ENCODE measurements around the gene ARPC1B. TPM values are rescaled to one million over a fixed set of nuclear protein-coding genes. Genes with fewer than 3 reads are reported as not detected.
A peak's percentile ranks its signal among the peaks of the same experiment; 100 is the strongest.
"Not testable (repeated sequence)": the region's sequence is repeated elsewhere in the genome, so short reads cannot be mapped to it uniquely, and the experiment has no call there.

The ARPC1B gene
- total RNA-seq, 2 donors from 2014 or later, result 143 to 170 TPM

DNA sequence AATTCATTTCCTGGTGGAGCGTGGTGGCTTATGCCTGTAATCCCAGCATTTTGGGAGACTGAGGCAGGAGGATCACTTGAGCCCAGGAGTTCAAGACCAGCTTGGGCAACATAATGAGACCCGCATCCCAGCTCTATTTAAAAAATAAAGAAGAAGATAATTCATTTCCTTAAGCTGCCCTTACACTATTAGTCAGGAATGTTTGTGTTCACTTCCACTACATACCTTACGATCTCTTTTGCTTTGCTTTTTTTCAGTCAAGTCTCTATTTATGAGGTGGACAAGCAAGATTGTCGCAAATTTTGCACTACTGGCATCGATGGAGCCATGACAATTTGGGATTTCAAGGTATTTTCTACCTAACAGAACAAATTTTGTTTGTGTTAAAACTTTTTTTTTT is 11.2 kb upstream of the ARPC1B start:
- ATAC-seq (no peak), DNase-seq (no peak)
- intact Hi-C loops (cut with DNase I, micrococcal nuclease), result loop anchor here in 1 of 2 donors (10.0 kb wide), 1 partner anchor 52 kb away; no protein-coding TSS in a partner anchor

GRCh38 chr7:99365318-99366141 is 9.0 kb upstream of the ARPC1B start:
- intact Hi-C loops (cut with DNase I, micrococcal nuclease), result loop anchor here in 1 of 2 donors (10.0 kb wide), 1 partner anchor 49 kb away; no protein-coding TSS in a partner anchor
- DNase-seq (peak; percentile 83 to 84), ATAC-seq (peak; percentile 95)

DNA sequence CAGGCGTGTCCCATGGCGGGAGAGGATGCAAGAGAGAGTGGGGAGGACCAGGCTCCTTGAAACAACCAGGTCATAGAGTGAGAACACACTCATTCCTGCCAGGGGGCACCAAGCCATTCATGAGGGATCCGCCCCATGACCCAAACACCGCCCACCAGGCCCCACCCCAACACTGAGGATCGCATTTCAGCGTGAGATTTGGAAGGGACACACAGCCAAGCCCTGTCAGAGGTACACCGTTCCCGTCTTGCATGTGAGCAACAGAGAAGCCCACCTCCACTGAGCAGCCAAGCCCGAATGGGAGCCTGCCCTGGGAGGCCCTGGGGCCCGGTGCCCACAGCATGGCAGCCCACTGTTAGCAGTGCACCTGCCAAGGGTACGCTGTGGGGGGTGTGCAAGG is 7.9 kb upstream of the ARPC1B start:
- DNase-seq, result no peak
- intact Hi-C loops (cut with DNase I, micrococcal nuclease), result loop anchor here in 1 of 2 donors (10.0 kb wide), 1 partner anchor 48 kb away; no protein-coding TSS in a partner anchor
- ATAC-seq, result no peak

DNA sequence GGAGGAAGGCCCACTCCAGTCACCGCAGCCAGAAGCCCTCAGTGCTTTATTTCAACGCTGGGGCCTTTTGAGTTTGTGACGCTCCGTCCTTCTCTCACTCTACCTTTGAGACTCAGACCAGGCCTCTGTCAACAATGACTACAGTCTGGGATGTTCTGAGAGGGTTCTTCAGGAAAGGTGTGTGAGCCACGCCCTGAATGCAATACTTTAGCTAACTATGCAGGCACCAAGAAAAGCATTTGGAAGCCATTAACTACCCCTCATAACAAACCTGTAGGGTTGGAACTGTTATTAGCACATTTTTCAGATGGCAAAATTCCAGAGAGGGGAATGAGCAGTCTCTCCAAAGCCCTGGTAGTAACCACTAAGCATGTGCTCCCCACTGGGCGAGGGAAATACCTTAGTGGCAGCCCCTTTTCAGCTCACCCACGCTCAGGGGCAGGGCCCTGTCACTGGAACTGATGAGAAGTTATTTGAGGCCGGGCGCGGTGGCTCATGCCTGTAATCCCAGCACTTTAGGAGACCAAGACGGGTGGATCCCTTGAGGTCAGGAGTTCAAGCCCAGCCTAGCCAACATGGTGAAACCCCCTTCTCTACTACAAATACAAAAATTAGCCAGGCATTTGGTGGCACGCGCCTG is 5.7 kb upstream of the ARPC1B start:
- ATAC-seq (no peak), DNase-seq (no peak)
- intact Hi-C loops (cut with DNase I, micrococcal nuclease), result loop anchor here in 1 of 2 donors (10.0 kb wide), 1 partner anchor 46 kb away; no protein-coding TSS in a partner anchor

GRCh38 chr7:99369767-99370391 is 4.7 kb upstream of the ARPC1B start:
- no peak for DNase-seq
- intact Hi-C loops (cut with DNase I, micrococcal nuclease), result loop anchor here in 1 of 2 donors (10.0 kb wide), 1 partner anchor 45 kb away; no protein-coding TSS in a partner anchor
- ATAC-seq, result no peak

- no peak for DNase-seq
- intact Hi-C loops (cut with DNase I, micrococcal nuclease), result no loop called here
Observed at GRCh38 chr7:99371376-99371920, 3.1 kb upstream of the ARPC1B start.

DNA sequence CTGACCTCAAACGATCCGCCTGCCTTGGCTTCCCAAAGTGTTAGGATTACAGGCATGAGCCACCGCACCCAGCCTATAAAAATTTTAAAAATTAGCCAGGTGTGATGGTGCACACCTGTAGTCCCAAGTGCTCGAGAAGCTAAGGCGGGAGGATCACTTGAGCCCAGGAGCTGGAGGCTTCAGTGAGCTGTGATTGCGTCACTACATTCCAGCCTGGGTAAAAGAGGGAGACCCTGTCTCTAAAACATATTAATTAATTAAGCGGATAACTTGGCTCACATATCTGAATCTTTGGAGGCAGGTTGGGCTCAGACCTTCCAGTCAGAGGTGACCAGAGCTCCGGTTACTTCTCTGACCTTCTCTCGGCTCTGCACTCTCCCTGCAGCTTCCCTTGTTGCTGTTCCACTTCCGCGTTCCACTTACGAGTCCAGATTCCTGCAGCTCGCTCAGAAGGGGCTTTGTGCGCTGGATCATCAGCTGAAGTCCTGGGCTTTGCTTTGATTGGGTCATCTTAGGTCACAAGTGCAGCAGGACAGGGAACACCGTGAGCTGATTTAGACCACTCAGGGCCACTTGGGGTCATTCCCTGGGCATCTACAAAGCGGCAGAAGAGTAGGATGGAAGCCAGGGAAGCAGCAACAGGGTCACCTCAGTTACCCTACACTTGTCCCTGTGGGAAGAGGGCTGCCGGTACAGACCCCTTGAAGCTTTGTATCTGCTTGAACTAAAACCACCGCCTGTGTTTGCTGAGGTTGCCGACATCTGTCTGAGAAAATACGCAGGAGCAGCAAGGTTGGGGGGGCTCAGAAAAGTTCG is 2.0 kb upstream of the ARPC1B start:
- DNase-seq (peak; percentile 42 to 59), ATAC-seq (no peak)
- intact Hi-C loops (cut with DNase I, micrococcal nuclease), result no loop called here

More at GRCh38 chr7:99371376-99371920, 3.1 kb upstream of the ARPC1B start:
- no peak for ATAC-seq

GRCh38 chr7:99373091-99374066 is 1.2 kb upstream of the ARPC1B start:
- ATAC-seq (no peak), DNase-seq (no peak)

DNA sequence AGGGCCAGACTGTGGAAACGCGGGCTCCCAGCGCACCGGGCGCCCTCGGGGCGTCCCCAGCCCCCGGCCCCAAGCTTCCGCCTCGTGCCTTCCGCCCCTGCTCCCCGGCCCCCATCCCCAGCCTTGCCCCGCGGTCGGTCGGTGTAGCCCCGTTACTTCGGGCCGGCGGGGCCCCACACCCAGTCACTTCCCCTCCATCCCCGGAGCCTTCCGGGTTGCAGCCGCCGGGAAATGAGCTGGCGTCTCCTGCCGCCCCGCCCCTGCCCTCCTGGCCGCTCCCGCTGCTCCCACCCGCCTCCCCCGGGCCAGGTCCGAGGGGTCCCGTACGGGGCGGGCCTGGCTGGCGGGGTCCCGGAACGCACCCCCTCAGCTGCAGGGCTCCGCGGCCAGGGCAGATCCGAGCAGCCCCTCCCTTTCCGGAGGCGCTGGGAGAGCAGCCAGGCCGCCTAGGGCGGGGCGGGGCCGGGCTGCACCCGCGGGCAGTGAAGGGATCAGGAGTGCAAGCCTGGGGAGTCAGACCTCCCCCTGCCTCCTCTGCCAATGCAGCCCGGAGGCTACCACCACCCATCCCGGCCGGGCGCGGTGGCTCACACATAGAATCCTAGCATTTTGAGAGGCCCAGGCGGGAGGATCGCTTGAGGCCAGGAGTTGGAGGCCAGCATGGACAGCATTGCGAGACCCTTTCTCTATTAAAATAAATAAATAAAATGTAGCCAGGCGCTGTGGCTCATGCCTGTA is 709 bp downstream of the ARPC1B start:
- ATAC-seq (peak; percentile 78), DNase-seq (peak; percentile 85 to 86)
- intact Hi-C loops (cut with DNase I, micrococcal nuclease), result no loop called here

More at GRCh38 chr7:99373091-99374066, 1.2 kb upstream of the ARPC1B start:
- intact Hi-C loops (cut with DNase I, micrococcal nuclease), result no loop called here

GRCh38 chr7:99379043-99379577 is 4.6 kb downstream of the ARPC1B start:
- intact Hi-C loops (cut with DNase I, micrococcal nuclease), result no loop called here
- ATAC-seq, result no peak
- DNase-seq, result peak in 1 of 2 donors; percentile 64

GRCh38 chr7:99379693-99380031 is 5.1 kb downstream of the ARPC1B start:
- ATAC-seq; DNase-seq; intact Hi-C loops (cut with DNase I, micrococcal nuclease): not testable (repeated sequence)

- DNase-seq, result peak in 1 of 2 donors; percentile 56
- no peak for ATAC-seq
- intact Hi-C loops (cut with DNase I, micrococcal nuclease), result no loop called here
Observed at GRCh38 chr7:99380032-99380822, 5.7 kb downstream of the ARPC1B start.

DNA sequence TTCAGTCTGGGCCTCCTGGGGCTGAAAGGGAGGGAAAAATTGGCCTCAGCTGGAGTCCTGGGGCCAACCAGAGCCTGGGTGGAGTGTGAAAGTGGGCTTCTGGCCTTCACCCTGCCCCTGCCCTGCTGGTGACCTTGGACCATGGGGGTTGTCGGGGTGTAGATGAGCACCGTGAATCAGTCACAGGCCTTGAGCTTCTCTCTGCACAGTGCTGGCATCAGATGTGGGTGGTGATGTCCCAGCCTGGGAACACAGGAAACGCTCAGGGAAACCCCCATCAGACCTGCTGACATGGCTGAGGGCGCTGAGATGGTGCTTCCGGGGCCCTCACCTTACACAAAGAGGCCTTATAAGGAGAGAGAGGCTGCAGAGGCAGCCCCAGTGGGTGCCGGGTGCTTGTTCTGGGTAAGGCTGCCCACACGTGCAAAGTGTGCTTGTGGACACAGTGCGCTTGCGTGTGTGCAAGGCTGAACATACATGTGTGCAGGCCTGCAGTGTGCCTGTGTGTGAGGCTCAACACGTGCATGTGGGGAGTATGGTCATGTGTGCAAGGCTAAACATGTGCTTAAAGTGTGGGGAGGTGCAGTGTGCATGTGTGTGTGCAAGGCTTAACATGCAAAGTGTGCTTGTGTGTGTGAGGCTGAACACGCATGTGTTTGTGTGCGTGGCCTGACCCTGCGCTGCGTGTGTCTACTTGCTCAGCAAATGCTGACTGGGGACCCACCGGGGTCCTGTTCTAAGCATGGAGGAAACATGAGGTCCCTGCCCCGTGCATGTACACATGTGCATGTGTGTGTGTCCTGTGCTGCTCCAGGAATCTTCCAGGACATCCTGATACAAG is 6.5 kb downstream of the ARPC1B start:
- ATAC-seq (peak; percentile 10), DNase-seq (peak; percentile 55 to 57)
- intact Hi-C loops (cut with DNase I, micrococcal nuclease), result no loop called here

GRCh38 chr7:99381664-99382075 is 7.1 kb downstream of the ARPC1B start:
- intact Hi-C loops (cut with DNase I, micrococcal nuclease), result no loop called here
- ATAC-seq, result no peak
- DNase-seq, result no peak

- intact Hi-C loops (cut with DNase I, micrococcal nuclease), result no loop called here
- DNase-seq, result no peak
- no peak for ATAC-seq
Observed at GRCh38 chr7:99383203-99383602, 8.7 kb downstream of the ARPC1B start.

Measured in left colon (tissue), 2 donors.